ENCODE measurements around the gene SLAIN2.

Gene SLAIN2

GRCh38 chr4:48403358-48403757, 62.0 kb downstream of the SLAIN2 start:
- no peak overlapping the region for H3K4me3 ChIP-seq (ENCODE audit: low read depth, low read length)
- no peak for TF ChIP-seq CTCF (IDR thresholded peaks at IDR 0.05; ENCODE audit: insufficient read depth, low read depth, low read length, missing control alignments)

DNA sequence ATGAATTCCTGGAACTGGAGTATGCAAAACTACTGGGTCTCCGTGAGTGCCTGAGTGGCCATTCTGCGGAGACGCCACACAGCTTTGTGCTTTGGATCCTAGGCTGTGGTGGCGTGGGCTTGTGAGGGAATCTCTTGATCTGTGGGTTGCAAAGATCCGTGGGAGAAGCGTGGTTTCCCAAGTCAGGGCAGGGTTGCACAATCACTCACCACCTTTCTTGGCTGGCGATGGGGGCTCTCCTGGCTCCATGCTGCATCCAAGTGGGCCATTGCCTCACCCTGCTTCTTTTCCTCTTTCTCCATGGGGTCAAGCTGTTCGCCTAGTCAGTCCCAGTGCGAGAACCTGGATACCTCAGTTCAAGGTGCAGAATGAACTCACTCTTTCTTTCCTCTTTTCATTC, 62.5 kb downstream of the SLAIN2 start:
- TF ChIP-seq CTCF (IDR thresholded peaks at IDR 0.05; ENCODE audit: insufficient read depth, low read depth, low read length, missing control alignments): no peak
- H3K4me3 ChIP-seq (ENCODE audit: low read depth, low read length): no peak overlapping the region
- DNase-seq (ENCODE audit: low read depth): no peak

More at GRCh38 chr4:48403358-48403757, 62.0 kb downstream of the SLAIN2 start:
- DNase-seq (ENCODE audit: low read depth): no peak

DNA sequence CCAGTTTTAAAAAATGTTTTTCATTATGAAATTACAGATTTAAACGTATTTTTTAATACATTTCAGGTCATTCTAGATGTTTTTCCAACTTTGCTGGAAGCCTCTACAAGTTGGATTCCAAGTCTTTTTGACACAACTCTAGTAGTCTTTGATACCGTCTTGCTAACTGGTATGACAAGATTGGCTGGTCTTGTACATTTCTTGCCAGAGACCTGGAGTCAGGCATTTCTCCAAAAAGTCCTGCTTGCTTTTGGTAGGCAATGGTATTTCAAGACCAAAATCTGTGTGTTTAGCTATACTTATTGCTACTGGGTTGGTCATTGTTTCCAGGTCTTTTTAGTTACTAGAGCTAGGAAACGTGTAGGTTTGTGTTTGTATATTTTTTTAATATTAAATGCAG, 64.6 kb downstream of the SLAIN2 start:
- no peak overlapping the region for H3K4me3 ChIP-seq (ENCODE audit: low read depth, low read length)
- no peak for DNase-seq (ENCODE audit: low read depth)
- no peak for TF ChIP-seq CTCF (IDR thresholded peaks at IDR 0.05; ENCODE audit: insufficient read depth, low read depth, low read length, missing control alignments)

DNA sequence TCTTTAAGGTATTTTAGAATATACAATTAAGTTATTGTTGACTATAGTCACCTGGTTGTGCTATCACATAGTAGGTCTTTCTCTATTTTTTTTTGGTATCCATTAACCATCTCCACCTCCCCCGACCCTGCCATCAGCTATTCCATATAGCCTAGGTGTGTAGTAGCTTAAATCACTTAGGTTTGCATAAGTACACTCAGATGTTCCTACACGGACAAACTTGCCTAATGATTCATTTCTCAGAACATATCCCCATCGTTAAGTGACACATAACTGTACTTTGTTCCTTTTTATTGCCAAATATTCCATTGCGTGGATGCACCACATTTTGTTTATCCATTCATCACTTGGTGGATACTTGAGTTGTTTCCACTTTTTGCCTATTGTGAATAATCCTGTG, 67.9 kb downstream of the SLAIN2 start:
- no peak for DNase-seq (ENCODE audit: low read depth)
- H3K4me3 ChIP-seq (ENCODE audit: low read depth, low read length): no peak overlapping the region
- no peak for TF ChIP-seq CTCF (IDR thresholded peaks at IDR 0.05; ENCODE audit: insufficient read depth, low read depth, low read length, missing control alignments)

- no peak for TF ChIP-seq CTCF (IDR thresholded peaks at IDR 0.05; ENCODE audit: insufficient read depth, low read depth, low read length, missing control alignments)
- no peak overlapping the region for H3K4me3 ChIP-seq (ENCODE audit: low read depth, low read length)
- no peak for DNase-seq (ENCODE audit: low read depth)
Measured at GRCh38 chr4:48410812-48411211, 69.5 kb downstream of the SLAIN2 start.

- TF ChIP-seq CTCF (IDR thresholded peaks at IDR 0.05; ENCODE audit: insufficient read depth, low read depth, low read length, missing control alignments): no peak
- no peak for DNase-seq (ENCODE audit: low read depth)
- no peak overlapping the region for H3K4me3 ChIP-seq (ENCODE audit: low read depth, low read length)
Measured at GRCh38 chr4:48420144-48420543, 78.8 kb downstream of the SLAIN2 start.

GRCh38 chr4:48421101-48421500, 79.8 kb downstream of the SLAIN2 start:
- H3K4me3 ChIP-seq (ENCODE audit: low read depth, low read length): no peak overlapping the region
- DNase-seq (ENCODE audit: low read depth): no peak
- no peak for TF ChIP-seq CTCF (IDR thresholded peaks at IDR 0.05; ENCODE audit: insufficient read depth, low read depth, low read length, missing control alignments)

All from GM12865 (cell line).